ENCODE data around the gene PRSS2.
"Not testable (repeated sequence)": the region's sequence is repeated elsewhere in the genome, so short reads cannot be mapped to it uniquely, and the experiment has no call there.

The PRSS2 gene

GRCh38 chr7:142773937-142774744 is 3.4 kb downstream of the PRSS2 start:
- no peak for DNase-seq (ENCODE audit: extremely low read depth, low read depth)
- TF ChIP-seq CTCF (IDR thresholded peaks at IDR 0.05; ENCODE audit: low read depth, low read length), result no peak

GRCh38 chr7:142774826-142775225 is 4.1 kb downstream of the PRSS2 start:
- DNase-seq (ENCODE audit: extremely low read depth, low read depth), result no peak
- no peak for TF ChIP-seq CTCF (IDR thresholded peaks at IDR 0.05; ENCODE audit: low read depth, low read length)

GRCh38 chr7:142775351-142776115 is 4.8 kb downstream of the PRSS2 start:
- not testable (repeated sequence) for DNase-seq (ENCODE audit: extremely low read depth, low read depth)

- peak; percentile 44 for DNase-seq (ENCODE audit: extremely low read depth, low read depth)
- no peak for TF ChIP-seq CTCF (IDR thresholded peaks at IDR 0.05; ENCODE audit: low read depth, low read length)
These were observed 5.6 kb downstream of the PRSS2 start for GRCh38 chr7:142776206-142776844.

- not testable (repeated sequence) for DNase-seq (ENCODE audit: extremely low read depth, low read depth)
These were observed 6.1 kb downstream of the PRSS2 start for GRCh38 chr7:142776845-142777225.

GRCh38 chr7:142777318-142777717 is 6.5 kb downstream of the PRSS2 start:
- DNase-seq (ENCODE audit: extremely low read depth, low read depth), result no peak
- TF ChIP-seq CTCF (IDR thresholded peaks at IDR 0.05; ENCODE audit: low read depth, low read length), result no peak

- TF ChIP-seq CTCF (IDR thresholded peaks at IDR 0.05; ENCODE audit: low read depth, low read length), result peak; percentile 93
- DNase-seq (ENCODE audit: extremely low read depth, low read depth), result peak; percentile 82
These were observed 12.4 kb downstream of the PRSS2 start for GRCh38 chr7:142782922-142783900.

Measured in AG09319 (cell line).